GM18511 (cell line): ENCODE measurements around the gene NUDT17.

ENCODE experiments used
- ATAC-seq: cut with Tn5 transposase; IDR thresholded peaks from one replicate; pipeline ENCODE4 v1.9.1; 2021; ENCODE audit warnings: mild to moderate bottlenecking, moderate library complexity; ENCODE audit not compliant: unreplicated experiment

NUDT17 gene

DNA sequence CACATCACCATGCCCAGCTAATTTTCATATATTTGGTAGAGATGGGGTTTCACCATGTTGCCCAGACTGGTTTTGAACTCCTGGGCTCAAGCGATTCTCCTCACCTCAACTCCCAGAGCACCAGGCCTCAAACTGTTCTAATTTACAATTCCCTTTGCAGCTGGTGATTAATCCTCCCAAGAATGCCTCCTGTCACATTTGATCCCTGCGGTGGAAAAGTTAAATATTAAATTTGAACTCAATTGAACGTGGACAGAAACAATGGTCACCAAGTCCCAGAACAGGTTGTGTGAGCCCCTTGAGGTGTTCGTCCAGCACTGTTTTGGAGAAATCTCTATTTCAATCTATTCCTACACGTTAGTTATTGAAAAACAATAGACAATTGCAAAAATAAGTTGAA is 42.2 kb downstream of the NUDT17 start:
- ATAC-seq = no peak

DNA sequence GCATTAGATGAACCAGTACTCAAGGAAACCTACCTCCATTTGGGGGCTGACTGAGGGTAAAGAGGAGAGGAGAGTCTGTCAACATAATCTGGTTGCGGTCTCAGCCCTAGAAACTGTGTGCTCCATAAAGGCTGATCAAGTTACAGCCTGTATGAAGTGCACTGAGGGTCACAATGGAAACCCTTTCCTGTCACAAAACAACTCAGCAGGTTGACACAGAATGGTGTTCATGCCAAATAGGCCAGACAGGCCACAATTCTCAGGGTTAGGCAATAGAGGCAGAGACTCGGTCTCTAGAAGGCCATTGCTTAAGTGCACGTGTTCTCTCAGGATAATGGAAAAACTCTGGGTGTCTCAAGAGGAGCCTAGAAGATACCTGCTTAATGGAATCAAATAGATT is 44.3 kb downstream of the NUDT17 start:
- no peak for ATAC-seq

DNA sequence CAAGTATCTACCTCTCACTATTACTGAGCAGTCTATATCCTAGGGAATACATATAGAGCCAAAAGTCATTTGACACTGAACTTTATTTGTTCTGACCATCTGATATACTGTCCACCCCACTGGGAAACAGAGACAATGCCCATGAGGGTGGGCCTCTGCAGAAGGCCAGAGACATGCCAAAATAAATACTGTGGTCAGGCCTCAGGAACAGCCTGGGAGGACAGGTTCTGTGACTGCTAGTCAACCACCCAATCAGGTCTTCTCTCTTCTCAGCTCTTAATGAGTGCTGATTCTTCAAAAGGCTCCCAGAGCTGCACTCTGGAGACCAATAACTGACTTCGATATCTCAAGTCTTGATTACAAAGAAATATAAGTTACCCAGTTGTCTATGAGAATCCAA is 45.7 kb downstream of the NUDT17 start:
- ATAC-seq = no peak

DNA sequence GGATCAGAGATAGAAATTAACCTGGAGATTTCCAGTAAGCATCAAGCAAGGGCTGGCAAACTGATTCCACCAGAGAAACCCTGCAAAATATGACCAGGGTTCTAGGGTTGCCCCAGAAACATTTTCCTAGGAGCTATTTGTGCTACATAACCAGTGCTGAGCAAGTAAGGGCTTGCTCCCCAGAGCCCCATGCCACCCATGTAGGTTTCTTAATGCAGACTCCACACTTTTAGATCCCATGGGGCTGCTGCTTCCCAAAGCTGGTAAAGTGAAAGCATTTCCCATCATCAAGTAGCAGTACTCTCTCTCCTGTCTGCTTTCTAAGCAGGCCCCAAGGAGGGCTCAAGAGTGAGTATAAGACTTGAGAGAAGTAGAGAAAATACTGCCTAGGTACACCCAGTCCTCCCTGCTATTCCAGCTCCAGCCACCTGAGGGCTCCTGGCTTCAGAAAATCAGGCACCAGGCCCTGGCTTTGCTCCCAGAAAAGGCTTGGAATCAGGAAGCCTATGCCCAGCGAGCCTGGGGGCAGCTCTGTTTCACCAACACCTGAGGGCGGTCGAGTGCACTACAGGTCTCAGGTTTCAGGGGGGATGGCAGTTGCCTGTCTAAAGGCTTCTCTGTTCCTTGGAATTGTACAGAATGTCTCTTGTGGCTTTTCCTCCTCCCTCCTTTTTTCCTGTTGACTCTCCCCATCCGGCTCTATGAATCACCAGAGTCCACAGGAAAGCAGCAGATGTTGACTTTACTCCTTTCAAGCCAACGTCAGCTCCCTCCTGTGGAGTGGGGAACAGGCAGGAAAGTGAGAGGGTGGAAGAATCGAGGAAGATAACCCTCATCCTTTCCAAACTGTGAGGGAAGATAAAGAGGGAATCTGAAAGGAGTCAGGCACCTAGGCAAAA is 46.4 kb downstream of the NUDT17 start:
- no peak for ATAC-seq

DNA sequence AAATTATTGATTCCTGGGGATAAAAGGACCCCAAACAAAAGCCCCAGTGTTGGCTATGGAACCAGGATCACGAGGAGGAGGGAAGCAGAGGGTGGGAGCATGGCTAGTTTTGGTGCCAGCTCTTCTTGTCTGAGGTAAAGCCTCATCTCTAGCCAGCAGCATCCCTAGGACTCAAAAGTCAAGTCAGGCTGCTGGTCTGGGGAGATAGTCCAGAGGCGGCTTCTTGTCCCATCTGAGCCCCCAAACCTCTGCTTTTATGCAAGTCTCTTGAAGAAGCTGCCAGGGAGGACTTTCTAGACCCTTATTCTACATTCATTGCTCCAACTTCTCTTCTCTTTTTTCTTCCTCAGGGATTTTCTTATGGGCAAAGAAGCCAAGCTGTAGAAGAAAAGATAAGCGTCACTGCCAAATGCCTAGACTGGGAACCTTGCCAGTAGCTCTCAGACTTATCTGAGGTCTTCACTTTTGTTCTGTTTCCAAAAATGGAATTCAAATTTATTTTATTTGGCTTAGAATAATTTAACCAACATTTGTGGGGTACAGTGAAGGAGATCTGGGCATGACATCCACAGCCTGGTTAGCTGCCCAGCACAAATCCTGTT is 47.2 kb downstream of the NUDT17 start:
- no peak for ATAC-seq

DNA sequence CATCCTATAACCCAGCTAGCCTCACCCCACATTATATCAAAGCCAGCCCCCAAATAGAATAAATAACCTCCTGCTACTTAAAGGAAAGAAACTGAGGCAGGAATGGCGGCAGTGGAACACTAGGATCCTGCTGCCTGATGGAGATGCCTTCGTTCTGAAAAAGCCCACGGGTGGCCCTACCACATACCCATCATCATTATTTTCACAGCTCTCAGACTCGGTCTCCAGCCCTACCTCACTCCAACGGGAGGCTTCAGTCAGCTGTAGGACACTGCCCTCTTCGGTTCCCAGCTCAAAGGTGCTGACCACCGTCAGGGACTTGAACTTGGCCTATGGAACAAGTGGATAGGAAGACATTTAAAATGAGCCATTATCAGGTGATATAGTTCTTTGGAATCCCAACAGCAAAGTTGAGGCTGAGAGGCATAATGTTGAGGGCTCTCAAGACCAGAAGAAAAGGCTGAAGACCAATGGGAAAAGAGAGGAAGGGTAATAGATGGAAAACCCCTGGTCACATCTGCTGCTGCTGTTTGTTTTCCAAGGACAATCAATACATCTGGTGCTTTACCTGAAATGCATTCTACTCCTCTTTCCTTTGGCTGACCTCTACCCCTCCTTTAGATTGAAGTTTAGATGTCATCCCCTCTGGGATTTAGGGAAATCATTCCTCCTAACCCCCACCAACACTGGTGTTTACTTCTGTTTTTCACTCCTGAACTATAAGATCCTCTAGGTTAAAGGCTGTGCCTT is 48.1 kb downstream of the NUDT17 start:
- ATAC-seq = no peak

DNA sequence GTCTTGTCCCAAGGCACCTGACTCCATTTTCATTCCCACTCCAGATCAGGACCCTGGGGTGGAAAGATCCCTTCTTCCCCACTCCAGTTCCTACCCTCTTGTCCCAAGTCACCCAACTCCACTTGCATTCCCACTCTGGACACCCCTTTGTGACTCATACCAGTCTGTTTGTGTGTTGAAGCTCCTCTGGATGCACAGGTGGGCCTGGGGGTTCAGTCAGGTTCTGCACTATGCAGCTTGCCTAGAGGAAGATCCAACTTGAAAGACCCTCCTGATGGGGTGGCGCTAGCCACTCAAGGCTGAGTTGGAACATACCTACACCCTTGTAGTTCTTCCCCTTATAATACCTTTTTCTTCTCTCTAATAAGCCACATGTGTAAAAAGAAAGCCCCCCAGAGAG is 50.0 kb downstream of the NUDT17 start:
- ATAC-seq = no peak

DNA sequence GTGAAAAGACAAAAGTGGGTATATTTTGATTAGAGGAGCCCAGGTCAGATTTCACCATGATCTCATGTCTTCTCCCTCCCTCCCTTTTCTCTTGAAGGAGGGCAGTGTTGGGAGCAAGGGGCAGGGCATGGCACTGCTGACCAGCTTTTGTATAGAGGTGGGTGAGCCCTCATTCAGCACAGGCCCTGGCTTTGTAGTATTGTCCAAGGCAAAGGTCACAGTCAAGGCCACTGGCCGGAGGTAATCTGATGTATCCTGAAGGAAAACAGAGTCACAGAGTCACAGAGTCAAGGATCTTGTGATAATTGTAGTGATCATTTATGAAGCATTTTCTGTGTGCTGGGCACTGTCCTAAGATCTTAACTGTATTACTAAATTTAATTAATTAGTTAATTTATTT is 52.5 kb downstream of the NUDT17 start:
- ATAC-seq = no peak
